AG04450 (cell line): Measurements from ENCODE around the gene HACL1. TPM values are rescaled to one million over a fixed set of nuclear protein-coding genes. Genes with fewer than 3 reads are reported as not detected.
A peak's percentile ranks its signal among the peaks of the same experiment; 100 is the strongest.

Experiments
- CTCF ChIA-PET: fragments of 300-600, 350-600 bp; formaldehyde crosslinking; extraction: SDS; loops from one replicate; lab custom pipeline; 2022; ENCODE audit warnings: antibody characterized with exemption, inconsistent platforms; lab: Charles Lee
- POLR2A ChIA-PET: fragments of 350-600 bp; formaldehyde crosslinking; extraction: SDS; loops from one replicate; lab custom pipeline; 2021; ENCODE audit warnings: antibody characterized with exemption, inconsistent platforms; lab: Yijun Ruan, JAX
- DNase-seq: peaks from one replicate; pipeline ENCODE4 v3.0.0-alpha.2; 2011; ENCODE audit warnings: low read depth, low spot score
- H3K27ac ChIP-seq: one replicate; pipeline ENCODE4 v1.5.1; 2012; ENCODE audit warnings: low read depth, low read length, control low read depth
- H3K27me3 ChIP-seq: one replicate; pipeline ENCODE4 v1.6.0; 2012; ENCODE audit warnings: low read length; ENCODE audit not compliant: control insufficient read depth, insufficient read depth
- H3K4me3 ChIP-seq: 2 replicates; pipeline ENCODE4 v1.5.1; 2011; ENCODE audit warnings: mild to moderate bottlenecking, low read depth, low read length, control low read depth
- H3K9me3 ChIP-seq: 2 replicates; pipeline ENCODE4 v1.5.1; 2012; ENCODE audit warnings: low read length; ENCODE audit not compliant: control insufficient read depth, insufficient read depth
- polyA plus RNA-seq: library from polyadenylated mRNA; depleted of rRNA; stranded (reverse); fragments of >200 nt; gene quantifications from 2 replicates; pipeline ENCODE4 v1.2.3, GENCODE V29; 2011
- TF ChIP-seq, protein P1 (sequence below): IDR thresholded peaks from 2 replicates; pipeline ENCODE4 v1.5.1; 2011; ENCODE audit warnings: low read depth, low read length, control low read depth, inconsistent platforms

The HACL1 gene
- polyA plus RNA-seq, 1 experiment = 22.0 TPM

DNA sequence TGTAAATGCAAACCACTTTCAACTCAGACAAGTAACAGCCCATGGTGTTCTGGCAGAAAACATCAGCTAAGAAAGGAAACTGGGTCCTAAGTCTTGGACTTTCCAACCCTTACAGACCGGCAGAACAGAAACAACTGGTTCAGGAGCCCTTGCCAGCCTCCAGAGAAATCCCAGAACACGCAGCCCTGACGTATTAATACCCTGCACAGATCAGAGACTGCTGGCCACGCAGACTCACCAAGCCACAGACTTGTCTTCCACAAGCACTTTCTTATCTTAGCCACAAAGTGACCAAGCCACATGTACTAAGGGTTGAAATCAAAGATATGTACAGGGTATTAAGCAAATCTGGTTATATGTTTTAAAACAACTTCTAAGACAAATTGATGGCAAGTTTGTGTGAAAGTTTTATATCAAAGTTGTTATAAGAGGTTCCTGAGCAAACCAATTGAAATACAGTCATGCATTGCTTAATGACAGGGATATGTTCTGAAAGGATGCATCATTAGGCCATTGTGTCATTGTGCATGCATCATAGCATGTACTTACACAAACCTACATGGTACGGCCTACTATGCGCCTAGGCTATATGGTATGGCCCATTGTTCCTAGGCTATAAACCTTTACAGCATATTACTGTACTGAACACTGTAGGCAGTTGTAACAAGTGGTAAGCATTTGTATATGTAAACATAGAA lies 37.0 kb upstream of the HACL1 start:
- TF ChIP-seq, protein P1, sequence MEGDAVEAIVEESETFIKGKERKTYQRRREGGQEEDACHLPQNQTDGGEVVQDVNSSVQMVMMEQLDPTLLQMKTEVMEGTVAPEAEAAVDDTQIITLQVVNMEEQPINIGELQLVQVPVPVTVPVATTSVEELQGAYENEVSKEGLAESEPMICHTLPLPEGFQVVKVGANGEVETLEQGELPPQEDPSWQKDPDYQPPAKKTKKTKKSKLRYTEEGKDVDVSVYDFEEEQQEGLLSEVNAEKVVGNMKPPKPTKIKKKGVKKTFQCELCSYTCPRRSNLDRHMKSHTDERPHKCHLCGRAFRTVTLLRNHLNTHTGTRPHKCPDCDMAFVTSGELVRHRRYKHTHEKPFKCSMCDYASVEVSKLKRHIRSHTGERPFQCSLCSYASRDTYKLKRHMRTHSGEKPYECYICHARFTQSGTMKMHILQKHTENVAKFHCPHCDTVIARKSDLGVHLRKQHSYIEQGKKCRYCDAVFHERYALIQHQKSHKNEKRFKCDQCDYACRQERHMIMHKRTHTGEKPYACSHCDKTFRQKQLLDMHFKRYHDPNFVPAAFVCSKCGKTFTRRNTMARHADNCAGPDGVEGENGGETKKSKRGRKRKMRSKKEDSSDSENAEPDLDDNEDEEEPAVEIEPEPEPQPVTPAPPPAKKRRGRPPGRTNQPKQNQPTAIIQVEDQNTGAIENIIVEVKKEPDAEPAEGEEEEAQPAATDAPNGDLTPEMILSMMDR = no peak
- ChIA-PET CTCF (no interaction called here), POLR2A (no interaction called here)
- H3K9me3 ChIP-seq = no peaks in the 10 kb centered on the region
- no peak for DNase-seq
- H3K4me3 ChIP-seq = no peak overlapping the region
- no peaks in the 10 kb centered on the region for H3K27me3 ChIP-seq
- H3K27ac ChIP-seq = no peak overlapping the region

DNA sequence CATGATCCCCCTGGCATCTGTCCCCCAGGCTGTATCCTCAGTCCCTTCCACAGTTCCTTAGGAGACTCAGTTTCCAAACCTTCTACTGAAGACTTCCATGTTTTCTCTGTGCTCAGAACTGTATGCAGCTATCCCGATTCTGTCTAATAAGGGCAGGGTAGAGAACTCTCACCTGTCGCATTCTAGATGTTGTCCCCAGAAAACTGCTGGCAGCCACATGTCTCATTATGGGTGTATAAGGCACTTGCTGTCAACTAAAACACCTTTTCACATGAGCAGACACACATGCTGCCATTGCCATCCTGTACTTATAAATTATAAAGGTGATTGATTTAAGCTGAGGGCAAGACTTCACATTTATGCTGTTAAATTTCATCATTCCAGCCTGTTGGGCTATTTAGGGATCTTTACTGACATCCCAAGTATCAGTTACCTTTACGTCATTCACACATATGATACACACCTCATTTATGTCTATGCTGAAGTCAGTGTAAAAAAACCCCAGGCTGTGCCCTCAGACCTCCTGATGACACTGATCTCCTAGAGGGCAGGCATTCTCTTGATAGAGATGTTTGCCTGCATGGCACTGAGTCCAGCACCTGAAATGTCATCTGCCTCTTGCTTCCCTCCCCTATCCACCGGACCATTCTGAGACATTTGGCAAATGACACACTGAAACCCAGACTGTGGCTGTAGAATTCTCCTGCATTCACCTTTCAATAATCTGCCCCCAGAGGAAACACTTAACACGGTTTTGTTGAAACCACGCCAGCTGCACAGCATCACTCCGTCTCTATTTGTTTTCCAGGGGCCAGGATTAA lies 36.0 kb upstream of the HACL1 start:
- no peak for DNase-seq
- H3K4me3 ChIP-seq = no peak overlapping the region
- H3K27ac ChIP-seq = peak overlapping the region; percentile 11
- ChIA-PET CTCF (no interaction called here), POLR2A (no interaction called here)
- no peaks in the 10 kb centered on the region for H3K27me3 ChIP-seq
- TF ChIP-seq, protein P1 = no peak
- no peaks in the 10 kb centered on the region for H3K9me3 ChIP-seq

GRCh38 chr3:15636028-15636709 lies 34.8 kb upstream of the HACL1 start:
- no peaks in the 10 kb centered on the region for H3K27me3 ChIP-seq
- ChIA-PET CTCF (no interaction called here), POLR2A (interaction anchor here (2.6 kb wide), 1 partner anchor 11 kb away, joined by 20 read pairs; no protein-coding TSS in a partner anchor)
- DNase-seq = peak; percentile 74
- peak overlapping the region; percentile 98 for H3K27ac ChIP-seq
- H3K9me3 ChIP-seq = no peaks in the 10 kb centered on the region
- H3K4me3 ChIP-seq = peak overlapping the region; percentile 18; the same call in 1 of the 2 replicates
- TF ChIP-seq, protein P1 = no peak

- TF ChIP-seq, protein P1 = no peak
- H3K9me3 ChIP-seq = no peaks in the 10 kb centered on the region
- CTCF ChIA-PET = interaction anchor here (0.6 to 1.4 kb wide), 2 partner anchors 11 to 177 kb away, joined by 3 to 6 read pairs; no protein-coding TSS in a partner anchor
- no peak overlapping the region for H3K4me3 ChIP-seq
- peak overlapping the region; percentile 98 for H3K27ac ChIP-seq
- no peak for DNase-seq
- POLR2A ChIA-PET = interaction anchor here (0.6 to 2.6 kb wide), 3 partner anchors 12 to 426 kb away, joined by 3 to 20 read pairs (median 5); no protein-coding TSS in a partner anchor
- no peaks in the 10 kb centered on the region for H3K27me3 ChIP-seq
Observed at GRCh38 chr3:15635121-15635661, 33.8 kb upstream of the HACL1 start.
